A204.1 (cell line): Measurements from ENCODE around the gene CT47A7.
A peak's percentile ranks its signal among the peaks of the same experiment; 100 is the strongest.
"Not testable (repeated sequence)": the region's sequence is repeated elsewhere in the genome, so short reads cannot be mapped to it uniquely, and the experiment has no call there.

ENCODE experiments used
- FAIRE-seq: peaks from 2 replicates; lab custom pipeline; 2012; peaks lifted over from hg19 to GRCh38; lab: Jason Lieb, UNC

CT47A7 gene

DNA sequence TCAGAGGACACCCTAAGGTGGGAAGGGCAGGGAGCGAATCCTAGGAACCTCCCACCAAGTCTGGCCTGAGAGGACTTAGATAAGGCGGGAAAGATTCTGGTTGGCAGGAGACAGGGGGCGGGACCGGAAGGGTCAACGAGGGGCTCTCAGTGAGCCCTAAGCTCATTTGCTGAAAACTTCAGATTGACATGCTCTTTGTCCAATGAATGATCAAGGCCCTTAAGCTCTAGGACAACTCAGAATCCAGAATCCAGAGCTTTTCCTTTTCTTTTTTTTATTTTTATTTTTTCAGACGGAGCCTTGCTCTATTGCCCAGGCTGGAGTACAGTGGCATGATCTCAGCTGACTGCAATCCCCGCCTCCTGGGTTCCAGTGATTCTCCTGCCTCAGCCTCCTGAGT is at the start of gene CT47A7:
Gene CT47A7, minus strand, starts transcription at position 101 of the 400 bp plus-strand sequence. CDS start 255 bp downstream, outside the sequence.
- FAIRE-seq = not testable (repeated sequence)

GRCh38 chrX:121000589-121000988 is 44.2 kb upstream of the CT47A7 start:
- peak; percentile 23 for FAIRE-seq

DNA sequence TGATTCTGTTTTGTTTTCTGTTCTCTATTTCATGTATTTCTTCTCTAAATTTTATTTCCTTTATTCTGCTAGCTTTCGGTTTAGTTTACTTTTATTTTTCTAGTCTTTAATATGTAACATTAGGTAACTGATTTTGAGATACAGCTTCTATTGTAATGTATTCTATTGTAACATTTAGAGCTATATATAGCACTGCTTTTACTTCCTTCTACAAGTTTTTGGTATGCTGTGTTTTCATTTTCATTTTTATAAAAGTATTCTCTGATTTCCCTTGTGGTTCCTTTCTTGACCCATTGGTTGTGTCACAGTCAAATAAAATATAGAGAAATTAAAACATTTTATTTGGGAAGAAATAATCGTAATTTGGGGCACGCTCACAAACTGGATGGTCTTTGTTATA is 43.0 kb upstream of the CT47A7 start:
- no peak for FAIRE-seq

- not testable (repeated sequence) for FAIRE-seq
These were observed 29.3 kb upstream of the CT47A7 start, which contains the start of gene CT47A1 for GRCh38 chrX:120985660-120986059. Gene CT47A1, minus strand, starts transcription at chrX:120985760. Its CDS starts 231 bp downstream, at chrX:120985529.
